K562 (cell line): ENCODE measurements around the gene MTPN. TPM values are rescaled to one million over a fixed set of nuclear protein-coding genes. Genes with fewer than 3 reads are reported as not detected.

ENCODE experiments used
- ATF6 ChIP-seq: sonication (generic); formaldehyde crosslinking; IDR thresholded peaks from 2 replicates; pipeline ENCODE4 v1.4.0; 2020; ENCODE audit warnings: mild to moderate bottlenecking, missing genetic modification reagents
- BCOR ChIP-seq: fragments of 450-650 bp; IDR thresholded peaks from 2 replicates; pipeline ENCODE4 v1.6.1; 2016
- BHLHE40 ChIP-seq: IDR thresholded peaks from 2 replicates; pipeline ENCODE4 v1.6.1; 2011; ENCODE audit warnings: low read length, improper control_type of control experiment
- BRCA1 ChIP-seq, 2 experiments: fragments of 450-650 bp in 1 of 2; sonication (generic) in 1 of 2; formaldehyde crosslinking in 1 of 2; IDR thresholded peaks; 2 replicates each; pipeline versions ENCODE4 v1.5.0 to v1.6.1; 2017 to 2020; ENCODE audit warnings: mild to moderate bottlenecking in 1 of 2, missing genetic modification reagents in 1 of 2
- BRD9 ChIP-seq: fragments of 450-650 bp; IDR thresholded peaks from 2 replicates; pipeline ENCODE4 v1.6.1; 2018; ENCODE audit warnings: low read depth; ENCODE audit not compliant: partially characterized antibody
- CCAR2 ChIP-seq: fragments of 200-400 bp; formaldehyde crosslinking; IDR thresholded peaks from 2 replicates; pipeline ENCODE4 v1.6.1; 2017; ENCODE audit warnings: mild to moderate bottlenecking, low read depth, low read length
- CHAMP1 ChIP-seq: fragments of 450-650 bp; IDR thresholded peaks from 2 replicates; pipeline ENCODE4 v1.6.1; 2016; ENCODE audit warnings: mild to moderate bottlenecking
- CREB1 ChIP-seq, 2 experiments: sonication (generic) in 1 of 2; formaldehyde crosslinking in 1 of 2; IDR thresholded peaks; 2 replicates each; pipeline versions ENCODE4 v1.6.1 to v1.8.0; 2012 to 2022; ENCODE audit warnings: inconsistent platforms in 1 of 2, mild to moderate bottlenecking in 1 of 2, missing genetic modification reagents in 1 of 2, moderate library complexity in 1 of 2
- CREBBP ChIP-seq: IDR thresholded peaks from one replicate; pipeline ENCODE4 v1.6.1; 2012; ENCODE audit warnings: low read depth, mild to moderate bottlenecking, control low read depth, inconsistent platforms, low read length
- FOS ChIP-seq: IDR thresholded peaks from 3 replicates; pipeline ENCODE4 v1.6.1; 2011; ENCODE audit not compliant: insufficient read length; ENCODE audit errors: extremely low read depth
- FOXO4 ChIP-seq: fragments of 450-650 bp; formaldehyde crosslinking; IDR thresholded peaks from 2 replicates; pipeline ENCODE4 v1.4.0; 2020; ENCODE audit warnings: mild to moderate bottlenecking, moderate library complexity
- NCOA1 ChIP-seq: fragments of 450-650 bp; IDR thresholded peaks from 2 replicates; pipeline ENCODE4 v1.6.1; 2016; ENCODE audit warnings: low read depth
- U2AF2 ChIP-seq: fragments of 200-400 bp; formaldehyde crosslinking; optimal IDR thresholded peaks from 2 replicates; pipeline ENCODE3; 2017; ENCODE audit warnings: low read depth, mild to moderate bottlenecking, low read length
- ZC3H11A ChIP-seq: IDR thresholded peaks from 2 replicates; pipeline ENCODE4 v1.6.1; 2012; ENCODE audit warnings: low read depth, low read length, improper control_type of control experiment
- ZKSCAN1 ChIP-seq: fragments of 150-350 bp; IDR thresholded peaks from 2 replicates; pipeline ENCODE4 v1.6.1; 2016; ENCODE audit warnings: low read depth, low read length
- ZNF280A ChIP-seq: fragments of 450-650 bp; IDR thresholded peaks from 2 replicates; pipeline ENCODE4 v1.6.1; 2018; ENCODE audit warnings: mild to moderate bottlenecking, low read depth; ENCODE audit not compliant: partially characterized antibody
- ZNF76 ChIP-seq: fragments of 250-450 bp; sonication (Bioruptor Pico); IDR thresholded peaks from 2 replicates; pipeline ENCODE4 v1.4.0; 2020; ENCODE audit warnings: mild to moderate bottlenecking, moderate library complexity, borderline replicate concordance
- ZSCAN29 ChIP-seq: fragments of 450-650 bp; IDR thresholded peaks from 2 replicates; pipeline ENCODE4 v1.6.1; 2017
- polyA plus RNA-seq, 8 experiments: library from polyadenylated mRNA; depleted of rRNA in 4 of 8; stranded (reverse) in 5 of 8; unstranded in 3 of 8; fragments of >200 nt; fragmentation: Nextera tagmentation in 2 of 8; fragmentation: Illumina TruSeq in 1 of 8; extraction: Ambion mirVana in 2 of 8; extraction: Trizol in 1 of 8; gene quantifications; 2 replicates each; pipeline versions ENCODE4 v1.2.1 to v1.2.3, GENCODE V29; 2011 to 2014; ENCODE audit warnings: inconsistent platforms in 1 of 8, missing spikeins in 1 of 8
- total RNA-seq, 7 experiments: library from RNA; depleted of rRNA in 6 of 7; stranded (reverse); fragments of >200 nt in 6 of 7; fragmentation: Illumina TruSeq in 2 of 7; extraction: Trizol in 2 of 7; gene quantifications; 2 replicates each; pipeline versions ENCODE4 v1.2.1 to v1.2.3, GENCODE V29; 2011 to 2021; ENCODE audit warnings: low replicate concordance in 1 of 7

The MTPN gene
- total and polyA plus RNA-seq, 9 of the 15 experiments (the other 6 are each of a cell fraction or from before 2014, with no cell fraction given) = 68.5 to 261 (median 156) TPM

- TF ChIP-seq FOXO4 (CRISPR knock-in tag) (no peak), CREB1 (IDR thresholded peaks at IDR 0.05) (0 out of 2 replicates have a peak, but pooled peaks have one; percentile 16), CREB1 (CRISPR knock-in tag; IDR thresholded peaks at IDR 0.05) (no peak), ZNF280A (no peak), BRCA1 (IDR thresholded peaks at IDR 0.05) (no peak), BRCA1 (CRISPR knock-in tag; IDR thresholded peaks at IDR 0.05) (no peak), ZNF76 (CRISPR knock-in tag) (no peak), BRD9 (no peak), ATF6 (no peak), CREBBP (no peak), ZSCAN29 (no peak), CHAMP1 (peak; percentile 90), NCOA1 (no peak), BHLHE40 (0 out of 2 replicates have a peak, but pooled peaks have one; percentile 46), ZC3H11A (no peak), BCOR (no peak), U2AF2 (no peak), ZKSCAN1 (no peak), CCAR2 (no peak), FOS (no peak)
Observed at GRCh38 chr7:135933509-135934188, 43.5 kb downstream of the MTPN start (continued).
